ENCODE measurements around the gene PREP.

PREP gene

DNA sequence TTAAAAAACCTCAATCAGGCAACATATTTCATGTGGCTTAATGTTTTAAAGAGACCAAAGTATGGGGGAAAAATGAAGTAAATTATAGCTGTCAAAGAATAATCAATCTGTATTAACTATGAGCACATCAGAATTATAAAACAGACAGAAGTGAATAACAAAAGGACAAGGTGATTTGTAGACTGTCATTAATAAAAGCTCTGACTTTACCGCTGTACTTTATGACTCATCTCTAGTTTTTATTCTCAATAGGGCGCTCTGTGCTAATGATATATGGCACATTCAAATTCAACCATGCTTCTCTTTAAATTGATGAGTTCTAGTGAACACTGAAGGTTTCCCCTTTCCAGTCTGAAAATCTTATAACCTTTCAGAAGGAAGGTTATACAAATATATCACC, 72.0 kb downstream of the PREP start:
- Histone ChIP-seq H2BK12ac (ENCODE audit: low read length) (no peak overlapping the region), H3K4me1 (ENCODE audit: control insufficient read depth in 2 of 2, insufficient read depth in 1 of 2, low read depth in 1 of 2, low read length in 2 of 2) (peaks cover 0 to 6% of the 10 kb centered on the region in 2 donors), H3K79me1 (ENCODE audit: low read depth, low read length) (no peaks in the 10 kb centered on the region), H2BK5ac (ENCODE audit: low read length) (no peak overlapping the region), H3K4me2 (ENCODE audit: insufficient read depth, low read length, poor library complexity, severe bottlenecking) (no peak overlapping the region), H4K91ac (ENCODE audit: low read depth, low read length, poor library complexity) (no peak overlapping the region), H4K8ac (ENCODE audit: low read depth, low read length) (no peak overlapping the region), H3K18ac (ENCODE audit: low read length) (no peak overlapping the region), H3K36me3 (replicated peaks in 1 of 2; ENCODE audit: control insufficient read depth in 2 of 2, insufficient read depth in 2 of 2, low read length in 2 of 2) (peaks cover 1 to 66% of the 10 kb centered on the region in 2 donors), H2BK15ac (ENCODE audit: low read length) (no peak overlapping the region), H2BK120ac (ENCODE audit: low read depth, low read length) (no peak overlapping the region), H3K14ac (ENCODE audit: low read length) (no peak overlapping the region), H3K9ac (ENCODE audit: low read depth, low read length, poor library complexity) (no peak overlapping the region), H3K4me3 (ENCODE audit: low read length in 2 of 2) (no peak overlapping the region), H3K23ac (ENCODE audit: low read depth, low read length, poor library complexity) (no peak overlapping the region), H3K9me3 (replicated peaks in 1 of 2; ENCODE audit: control insufficient read depth in 2 of 2, insufficient read depth in 1 of 2, low read depth in 1 of 2, low read length in 2 of 2) (no peaks in the 10 kb centered on the region), H2AK5ac (ENCODE audit: low read depth, low read length) (no peak overlapping the region), H3K27ac (replicated peaks; ENCODE audit: low read length) (no peak overlapping the region), H3K4ac (ENCODE audit: low read length) (no peak overlapping the region), H3K27me3 (ENCODE audit: control insufficient read depth in 3 of 3, insufficient read depth in 3 of 3, low read depth in 1 of 3, low read length in 3 of 3) (no peaks in the 10 kb centered on the region), H2AFZ (ENCODE audit: low read length) (no peak overlapping the region)
- DNase-seq (ENCODE audit: low spot score), result no peak
- WGBS, 2 donors (ENCODE audit: extremely low coverage in 2 of 2, insufficient read length in 2 of 2, insufficient replicate concordance in 1 of 2), result no CpG with 5 or more reads among the region's 2 CpGs

DNA sequence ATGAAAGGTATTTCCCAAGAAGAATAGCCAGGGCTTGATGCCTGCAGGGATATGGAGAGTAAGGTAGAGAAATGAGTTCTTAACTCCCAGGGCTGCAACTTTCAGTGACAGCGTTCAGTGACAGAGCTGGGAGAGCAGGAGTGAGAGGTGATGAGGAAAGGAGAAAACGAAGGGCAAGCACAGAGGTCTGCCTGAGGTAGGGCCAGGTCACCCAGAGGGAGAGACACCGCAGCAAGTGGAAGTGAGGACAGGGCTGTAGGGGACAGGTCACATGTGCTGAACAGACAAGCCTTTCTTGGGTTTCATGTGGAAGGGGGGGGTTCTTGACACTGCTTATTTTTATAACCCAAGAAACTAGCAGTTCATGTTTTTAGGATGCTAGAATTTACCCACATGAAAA, 72.5 kb downstream of the PREP start:
- Histone ChIP-seq H3K4me1 (ENCODE audit: control insufficient read depth in 2 of 2, insufficient read depth in 1 of 2, low read depth in 1 of 2, low read length in 2 of 2) (peaks cover 0 to 6% of the 10 kb centered on the region in 2 donors), H3K4me3 (ENCODE audit: low read length in 2 of 2) (no peak overlapping the region), H3K27ac (replicated peaks; ENCODE audit: low read length) (no peak overlapping the region), H3K14ac (ENCODE audit: low read length) (no peak overlapping the region), H3K9ac (ENCODE audit: low read depth, low read length, poor library complexity) (no peak overlapping the region), H4K91ac (ENCODE audit: low read depth, low read length, poor library complexity) (no peak overlapping the region), H2AK5ac (ENCODE audit: low read depth, low read length) (no peak overlapping the region), H2BK120ac (ENCODE audit: low read depth, low read length) (no peak overlapping the region), H2BK5ac (ENCODE audit: low read length) (no peak overlapping the region), H3K36me3 (replicated peaks in 1 of 2; ENCODE audit: control insufficient read depth in 2 of 2, insufficient read depth in 2 of 2, low read length in 2 of 2) (peaks cover 1 to 71% of the 10 kb centered on the region in 2 donors), H3K18ac (ENCODE audit: low read length) (no peak overlapping the region), H3K23ac (ENCODE audit: low read depth, low read length, poor library complexity) (no peak overlapping the region), H3K9me3 (replicated peaks in 1 of 2; ENCODE audit: control insufficient read depth in 2 of 2, insufficient read depth in 1 of 2, low read depth in 1 of 2, low read length in 2 of 2) (no peaks in the 10 kb centered on the region), H2BK15ac (ENCODE audit: low read length) (no peak overlapping the region), H3K4ac (ENCODE audit: low read length) (no peak overlapping the region), H3K79me1 (ENCODE audit: low read depth, low read length) (no peaks in the 10 kb centered on the region), H2BK12ac (ENCODE audit: low read length) (no peak overlapping the region), H3K4me2 (ENCODE audit: insufficient read depth, low read length, poor library complexity, severe bottlenecking) (no peak overlapping the region), H4K8ac (ENCODE audit: low read depth, low read length) (no peak overlapping the region), H2AFZ (ENCODE audit: low read length) (no peak overlapping the region), H3K27me3 (ENCODE audit: control insufficient read depth in 3 of 3, insufficient read depth in 3 of 3, low read depth in 1 of 3, low read length in 3 of 3) (no peaks in the 10 kb centered on the region)
- WGBS, 2 donors (ENCODE audit: extremely low coverage in 2 of 2, insufficient read length in 2 of 2, insufficient replicate concordance in 1 of 2), result no CpG with 5 or more reads among the region's 3 CpGs
- DNase-seq (ENCODE audit: low spot score), result no peak

DNA sequence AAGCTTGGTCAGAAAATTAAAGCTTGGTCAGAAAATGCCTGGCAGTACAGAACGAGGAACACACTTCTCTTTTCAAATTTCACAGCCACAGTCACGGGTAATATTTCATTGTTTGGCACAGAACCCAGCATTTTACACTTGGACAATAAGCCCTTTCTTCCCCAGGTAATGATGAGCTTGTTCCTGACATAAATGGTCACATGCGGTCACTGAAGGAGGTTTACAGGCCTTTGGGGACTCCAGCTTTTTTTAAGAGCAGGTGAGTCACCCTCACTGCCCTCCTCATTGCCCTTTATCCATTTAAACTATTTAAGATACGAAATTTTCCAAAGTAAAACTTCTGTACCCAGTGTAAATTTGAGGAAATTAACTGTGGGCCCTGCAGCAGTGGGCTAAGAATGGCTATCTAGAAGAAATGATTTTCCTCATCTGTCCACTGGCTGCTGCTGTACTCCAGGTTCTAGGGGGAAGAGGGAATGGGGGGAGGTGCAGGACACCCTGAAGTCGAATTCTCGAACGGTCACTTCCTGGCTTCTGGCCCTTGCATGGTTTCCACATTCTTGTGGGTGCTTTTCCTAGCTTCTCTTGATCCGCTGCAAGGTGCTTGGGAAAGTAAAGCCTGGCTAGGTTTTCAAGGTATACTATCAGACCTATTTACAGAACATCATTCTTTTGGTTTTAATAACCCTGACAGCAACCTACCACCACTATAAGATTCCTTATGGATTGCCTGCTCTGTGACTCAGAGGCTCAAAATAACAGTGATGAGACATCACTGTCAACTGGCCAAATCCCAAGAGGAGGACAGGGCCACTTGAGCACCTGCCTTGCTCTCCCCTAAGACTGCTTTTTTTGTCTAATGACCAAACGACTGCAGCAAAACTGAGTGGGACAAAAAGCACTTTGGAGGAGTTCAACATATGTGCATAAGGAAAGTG, 75.8 kb downstream of the PREP start:
- no peak overlapping the region for H3K27ac ChIP-seq (replicated peaks; ENCODE audit: low read length)

DNA sequence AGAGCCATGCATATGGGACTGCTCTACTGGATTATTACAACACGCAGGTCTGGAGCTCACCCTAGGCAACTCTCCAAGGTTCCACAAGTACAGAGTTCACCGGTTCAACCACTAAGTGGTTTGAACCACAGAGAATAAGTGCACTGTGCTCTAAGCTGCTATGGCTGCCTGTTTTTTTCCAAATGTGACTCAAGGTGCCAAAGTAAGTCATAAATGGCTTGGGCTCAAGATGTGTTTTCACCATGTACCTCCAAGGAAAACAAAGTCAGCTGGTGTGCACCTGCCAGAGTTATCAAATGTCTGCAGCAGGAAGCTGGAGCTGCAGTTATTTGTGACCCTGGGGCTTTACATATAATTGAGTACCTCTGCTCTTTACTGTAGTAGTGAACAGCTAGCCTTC, 76.7 kb downstream of the PREP start:
- Histone ChIP-seq H4K8ac (ENCODE audit: low read depth, low read length) (no peak overlapping the region), H3K27ac (replicated peaks; ENCODE audit: low read length) (no peak overlapping the region), H2BK120ac (ENCODE audit: low read depth, low read length) (no peak overlapping the region), H3K79me1 (ENCODE audit: low read depth, low read length) (no peaks in the 10 kb centered on the region), H3K36me3 (replicated peaks in 1 of 2; ENCODE audit: control insufficient read depth in 2 of 2, insufficient read depth in 2 of 2, low read length in 2 of 2) (peaks cover 1 to 90% of the 10 kb centered on the region in 2 donors), H3K4me3 (ENCODE audit: low read length in 2 of 2) (no peak overlapping the region), H3K9ac (ENCODE audit: low read depth, low read length, poor library complexity) (no peak overlapping the region), H2AK5ac (ENCODE audit: low read depth, low read length) (no peak overlapping the region), H3K4me1 (ENCODE audit: control insufficient read depth in 2 of 2, insufficient read depth in 1 of 2, low read depth in 1 of 2, low read length in 2 of 2) (no peaks in the 10 kb centered on the region), H3K14ac (ENCODE audit: low read length) (no peak overlapping the region), H2BK12ac (ENCODE audit: low read length) (no peak overlapping the region), H3K9me3 (replicated peaks in 1 of 2; ENCODE audit: control insufficient read depth in 2 of 2, insufficient read depth in 1 of 2, low read depth in 1 of 2, low read length in 2 of 2) (no peaks in the 10 kb centered on the region), H2AFZ (ENCODE audit: low read length) (no peak overlapping the region), H3K27me3 (ENCODE audit: control insufficient read depth in 3 of 3, insufficient read depth in 3 of 3, low read depth in 1 of 3, low read length in 3 of 3) (no peaks in the 10 kb centered on the region), H2BK15ac (ENCODE audit: low read length) (no peak overlapping the region), H3K4me2 (ENCODE audit: insufficient read depth, low read length, poor library complexity, severe bottlenecking) (no peak overlapping the region), H3K4ac (ENCODE audit: low read length) (no peak overlapping the region), H3K18ac (ENCODE audit: low read length) (no peak overlapping the region), H2BK5ac (ENCODE audit: low read length) (no peak overlapping the region), H3K23ac (ENCODE audit: low read depth, low read length, poor library complexity) (no peak overlapping the region), H4K91ac (ENCODE audit: low read depth, low read length, poor library complexity) (no peak overlapping the region)
- WGBS, 2 donors (ENCODE audit: extremely low coverage in 2 of 2, insufficient read length in 2 of 2, insufficient replicate concordance in 1 of 2), result no CpG with 5 or more reads among the region's 2 CpGs
- DNase-seq (ENCODE audit: low spot score), result no peak

More for the DNA sequence above, 75.8 kb downstream of the PREP start:
- Histone ChIP-seq H3K27me3 (ENCODE audit: control insufficient read depth in 3 of 3, insufficient read depth in 3 of 3, low read depth in 1 of 3, low read length in 3 of 3) (no peaks in the 10 kb centered on the region), H2AK5ac (ENCODE audit: low read depth, low read length) (no peak overlapping the region), H4K91ac (ENCODE audit: low read depth, low read length, poor library complexity) (no peak overlapping the region), H2AFZ (ENCODE audit: low read length) (no peak overlapping the region), H2BK5ac (ENCODE audit: low read length) (no peak overlapping the region), H3K14ac (ENCODE audit: low read length) (no peak overlapping the region), H3K9ac (ENCODE audit: low read depth, low read length, poor library complexity) (no peak overlapping the region), H3K9me3 (replicated peaks in 1 of 2; ENCODE audit: control insufficient read depth in 2 of 2, insufficient read depth in 1 of 2, low read depth in 1 of 2, low read length in 2 of 2) (no peaks in the 10 kb centered on the region), H2BK120ac (ENCODE audit: low read depth, low read length) (no peak overlapping the region), H2BK12ac (ENCODE audit: low read length) (no peak overlapping the region), H3K18ac (ENCODE audit: low read length) (no peak overlapping the region), H3K4ac (ENCODE audit: low read length) (no peak overlapping the region), H3K36me3 (replicated peaks in 1 of 2; ENCODE audit: control insufficient read depth in 2 of 2, insufficient read depth in 2 of 2, low read length in 2 of 2) (peaks cover 1 to 90% of the 10 kb centered on the region in 2 donors), H2BK15ac (ENCODE audit: low read length) (no peak overlapping the region), H4K8ac (ENCODE audit: low read depth, low read length) (no peak overlapping the region), H3K4me2 (ENCODE audit: insufficient read depth, low read length, poor library complexity, severe bottlenecking) (no peak overlapping the region), H3K23ac (ENCODE audit: low read depth, low read length, poor library complexity) (no peak overlapping the region), H3K4me1 (ENCODE audit: control insufficient read depth in 2 of 2, insufficient read depth in 1 of 2, low read depth in 1 of 2, low read length in 2 of 2) (peaks cover 0 to under 1% of the 10 kb centered on the region in 2 donors), H3K79me1 (ENCODE audit: low read depth, low read length) (no peaks in the 10 kb centered on the region), H3K4me3 (ENCODE audit: low read length in 2 of 2) (no peak overlapping the region)
- WGBS, 2 donors (ENCODE audit: extremely low coverage in 2 of 2, insufficient read length in 2 of 2, insufficient replicate concordance in 1 of 2), result no CpG with 5 or more reads among the region's 9 CpGs
- DNase-seq (ENCODE audit: low spot score), result no peak
